ENCODE data around the gene CLEC2L. TPM values are rescaled to one million over a fixed set of nuclear protein-coding genes. Genes with fewer than 3 reads are reported as not detected.

CLEC2L gene
- total and polyA plus RNA-seq, 2 of the 8 experiments (the other 6 are each of a cell fraction or from before 2014, with no cell fraction given), result 0.20 to 1.9 TPM

DNA sequence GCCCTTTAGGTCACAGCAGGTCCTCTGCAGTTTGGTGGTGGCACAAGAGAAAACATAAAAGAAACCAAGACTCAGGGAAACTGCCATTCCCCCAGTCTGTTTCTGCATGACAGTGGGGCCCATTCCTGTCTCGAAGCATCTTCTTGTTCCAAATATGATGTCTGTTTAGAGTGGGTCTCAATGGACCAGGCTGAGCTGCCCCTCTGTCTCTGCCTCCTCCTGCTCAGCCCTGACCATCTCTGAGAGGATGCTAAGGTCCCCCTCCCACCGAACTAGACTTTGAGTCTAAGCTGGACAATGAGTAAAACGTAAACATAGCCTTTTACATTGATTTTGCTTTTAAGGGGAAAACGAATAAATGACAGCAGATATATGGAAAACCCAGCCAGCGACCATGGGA lies 40.4 kb downstream of the CLEC2L start:
- Histone ChIP-seq H4K5ac (ENCODE audit: insufficient read length, low read depth, low read length) (no peak overlapping the region), H2BK120ac (replicated peaks; ENCODE audit: low read depth, low read length) (no peak overlapping the region), H2BK5ac (ENCODE audit: low read depth, low read length) (no peak overlapping the region), H3K4me1 (replicated peaks in 1 of 4; ENCODE audit: control insufficient read depth in 3 of 4, insufficient read depth in 4 of 4, low read length in 3 of 4) (peaks cover 0 to 14% (median 4%) of the 10 kb centered on the region in 4 experiments; a peak in 3 of 7 replicates), H2BK12ac (ENCODE audit: low read depth, low read length) (no peak overlapping the region), H3K79me1 (ENCODE audit: low read depth, low read length) (no peaks in the 10 kb centered on the region), H3K27ac (ENCODE audit: low read depth, low read length) (no peak overlapping the region), H3K14ac (ENCODE audit: insufficient read length) (no peak overlapping the region), H3K4ac (replicated peaks; ENCODE audit: insufficient read length, low read depth, low read length) (no peak overlapping the region), H2AFZ (ENCODE audit: low read length) (no peak overlapping the region), H2AK5ac (ENCODE audit: low read depth, low read length) (no peak overlapping the region), H3K79me2 (ENCODE audit: control insufficient read depth in 1 of 2, insufficient read depth in 2 of 2, low read length in 2 of 2) (no peaks in the 10 kb centered on the region), H2BK20ac (ENCODE audit: low read length) (no peak overlapping the region), H4K8ac (ENCODE audit: extremely low read depth, insufficient read depth, low read length) (no peak overlapping the region), H4K91ac (replicated peaks; ENCODE audit: insufficient read length, low read length) (no peak overlapping the region), H3K9ac (replicated peaks in 1 of 4; ENCODE audit: extremely low read depth in 1 of 4, low read depth in 3 of 4, low read length in 3 of 4) (no peak overlapping the region), H3K27me3 (replicated peaks in 1 of 4; ENCODE audit: control insufficient read depth in 3 of 4, extremely low read depth in 1 of 4, insufficient read depth in 3 of 4, low read length in 3 of 4) (no peaks in the 10 kb centered on the region), H3K23ac (ENCODE audit: insufficient read length) (no peak overlapping the region), H3K23me2 (ENCODE audit: low read depth, low read length) (no peaks in the 10 kb centered on the region), H3K4me2 (ENCODE audit: insufficient read depth in 1 of 2, low read depth in 2 of 2, low read length in 2 of 2) (no peak overlapping the region), H4K20me1 (replicated peaks in 1 of 2; ENCODE audit: control insufficient read depth in 1 of 2, insufficient read depth in 2 of 2, low read length in 2 of 2) (no peaks in the 10 kb centered on the region), H2BK15ac (ENCODE audit: low read length) (no peak overlapping the region), H3K36me3 (ENCODE audit: control insufficient read depth in 2 of 4, insufficient read depth in 4 of 4, low read length in 3 of 4) (no peaks in the 10 kb centered on the region; a peak in 1 of 8 replicates), H3K56ac (replicated peaks; ENCODE audit: insufficient read length, low read depth, low read length) (no peak overlapping the region), H3K9me3 (ENCODE audit: insufficient read depth in 2 of 2, low read depth in 1 of 2, low read length in 1 of 2) (no peaks in the 10 kb centered on the region), H3K18ac (ENCODE audit: extremely low read depth, low read length) (no peak overlapping the region), H3K4me3 (ENCODE audit: extremely low read depth in 1 of 4, insufficient read depth in 2 of 4, low read depth in 3 of 4, low read length in 4 of 4) (no peak overlapping the region)
- ChIA-PET POLR2A (ENCODE audit: partially characterized antibody) (no interaction called here), CTCF (ENCODE audit: partially characterized antibody) (interaction anchor here (0.9 to 2.1 kb wide), 7 partner anchors 10 to 443 kb away, joined by 3 to 7 read pairs (median 4); no protein-coding TSS in a partner anchor)
- TF ChIP-seq HDAC6 (IDR thresholded peaks at IDR 0.05; ENCODE audit: low read depth, low read length) (no peak), BACH1 (IDR thresholded peaks at IDR 0.05; ENCODE audit: low read length) (no peak), KDM5A (IDR thresholded peaks at IDR 0.05; ENCODE audit: low read length) (no peak)
- 82% methylated on average over 5 of the region's 5 CpGs; no CpG with 5 or more reads in 1 of the 2 experiments for WGBS, 2 experiments (ENCODE audit: extremely low coverage in 1 of 2, insufficient coverage in 1 of 2, insufficient read length in 1 of 2, insufficient replicate concordance in 2 of 2, low coverage in 1 of 2, low lambda C conversion rate in 2 of 2, missing lambda C conversion rate in 1 of 2)
- DNase-seq (ENCODE audit: low read depth in 1 of 2, low spot score in 2 of 2) (no peak), FAIRE-seq (no peak)

Measured in H1 (cell line).